H1 (cell line): ENCODE data around the gene POLR3H. TPM values are rescaled to one million over a fixed set of nuclear protein-coding genes. Genes with fewer than 3 reads are reported as not detected.

Experiments
- CTCF ChIA-PET: fragments of 300-600 bp; sonication (Branson Sonifier 250); formaldehyde crosslinking; loops from one replicate; lab custom pipeline; 2021; ENCODE audit not compliant: partially characterized antibody; lab: Charles Lee
- POLR2A ChIA-PET: fragments of 300-600 bp; sonication (Branson Sonifier 250); formaldehyde crosslinking; loops from one replicate; lab custom pipeline; 2021; ENCODE audit warnings: inconsistent platforms; ENCODE audit not compliant: partially characterized antibody; lab: Charles Lee
- DNase-seq, 2 experiments: peaks; one replicate each; pipeline versions ENCODE4 v3.0.0 to v3.0.0-alpha.2; 2010 to 2022; ENCODE audit warnings: low spot score in 2 of 2, low read depth in 1 of 2, mixed read lengths in 1 of 2
- FAIRE-seq: peaks from 2 replicates; lab custom pipeline; 2011; peaks lifted over from hg19 to GRCh38; lab: Jason Lieb, UNC
- H2AFZ ChIP-seq: 2 replicates; pipeline ENCODE4 v1.8.1; 2012; ENCODE audit warnings: low read length, inconsistent platforms
- H2AK5ac ChIP-seq: 2 replicates; pipeline ENCODE4 v1.6.1; 2013; ENCODE audit warnings: low read depth, low read length
- H2BK120ac ChIP-seq: replicated peaks from 2 replicates; pipeline ENCODE3; 2013; ENCODE audit warnings: low read depth, low read length, inconsistent platforms
- H2BK12ac ChIP-seq: 2 replicates; pipeline ENCODE4 v1.6.1; 2013; ENCODE audit warnings: low read depth, low read length
- H2BK15ac ChIP-seq: 2 replicates; pipeline ENCODE4 v1.6.1; 2013; ENCODE audit warnings: low read length
- H2BK20ac ChIP-seq: 2 replicates; pipeline ENCODE4 v1.6.1; 2013; ENCODE audit warnings: low read length
- H2BK5ac ChIP-seq: 2 replicates; pipeline ENCODE4 v1.6.1; 2013; ENCODE audit warnings: low read depth, low read length
- H3K14ac ChIP-seq: 2 replicates; pipeline ENCODE4 v1.6.1; 2013; ENCODE audit warnings: inconsistent platforms; ENCODE audit not compliant: insufficient read length
- H3K18ac ChIP-seq: 2 replicates; pipeline ENCODE4 v1.6.1; 2013; ENCODE audit warnings: low read length; ENCODE audit errors: extremely low read depth
- H3K23ac ChIP-seq: 2 replicates; pipeline ENCODE4 v1.6.1; 2013; ENCODE audit warnings: inconsistent platforms; ENCODE audit not compliant: insufficient read length
- H3K23me2 ChIP-seq: 2 replicates; pipeline ENCODE4 v1.6.1; 2013; ENCODE audit warnings: low read depth, low read length
- H3K27ac ChIP-seq: 2 replicates; pipeline ENCODE4 v1.6.1; 2011; ENCODE audit warnings: low read depth, low read length, inconsistent platforms
- H3K27me3 ChIP-seq, 4 experiments: replicated peaks in 1 of 4; 1 replicate in 1 of 4; 2 replicates in 3 of 4; pipeline versions ENCODE4 v1.6.1 to v1.8.1; 2011 to 2013; ENCODE audit warnings: low read length in 3 of 4, mild to moderate bottlenecking in 3 of 4, inconsistent platforms in 2 of 4, mixed read lengths in 2 of 4, moderate library complexity in 1 of 4; ENCODE audit not compliant: control insufficient read depth in 3 of 4, insufficient read depth in 3 of 4; ENCODE audit errors: extremely low read depth in 1 of 4
- H3K36me3 ChIP-seq, 4 experiments: 2 replicates each; pipeline versions ENCODE4 v1.6.1 to v1.8.1; 2011 to 2013; ENCODE audit warnings: mild to moderate bottlenecking in 4 of 4, low read length in 3 of 4, moderate library complexity in 2 of 4, control low read depth in 1 of 4, inconsistent platforms in 1 of 4; ENCODE audit not compliant: insufficient read depth in 4 of 4, control insufficient read depth in 2 of 4
- H3K4ac ChIP-seq: replicated peaks from 2 replicates; pipeline ENCODE3; 2013; ENCODE audit warnings: low read length, low read depth, mixed read lengths, inconsistent platforms; ENCODE audit not compliant: insufficient read length
- H3K4me1 ChIP-seq, 4 experiments: replicated peaks in 1 of 4; 1 replicate in 1 of 4; 2 replicates in 3 of 4; pipeline versions ENCODE4 v1.6.1 to v1.8.1; 2011 to 2013; ENCODE audit warnings: low read length in 3 of 4, inconsistent platforms in 2 of 4, mixed read lengths in 1 of 4; ENCODE audit not compliant: insufficient read depth in 4 of 4, control insufficient read depth in 3 of 4
- H3K4me2 ChIP-seq, 2 experiments: 2 replicates each; pipeline versions ENCODE4 v1.6.1 to v1.8.1; 2011 to 2013; ENCODE audit warnings: low read depth in 2 of 2, low read length in 2 of 2, control low read depth in 1 of 2, inconsistent platforms in 1 of 2, mild to moderate bottlenecking in 1 of 2; ENCODE audit not compliant: insufficient read depth in 1 of 2
- H3K4me3 ChIP-seq, 4 experiments: fragments of 200-600, 300-600 bp in 1 of 4; sonication (generic), shearing (Covaris generic), sonication (Bioruptor Twin) in 1 of 4; 2 replicates each; pipeline versions ENCODE4 v1.5.1 to v1.8.1; 2011 to 2016; ENCODE audit warnings: low read length in 4 of 4, low read depth in 3 of 4, control low read depth in 2 of 4, inconsistent platforms in 2 of 4, mild to moderate bottlenecking in 2 of 4, mixed read lengths in 1 of 4, moderate library complexity in 1 of 4; ENCODE audit not compliant: insufficient read depth in 2 of 4; ENCODE audit errors: extremely low read depth in 1 of 4
- H3K56ac ChIP-seq: replicated peaks from 2 replicates; pipeline ENCODE3; 2013; ENCODE audit warnings: low read depth, mild to moderate bottlenecking, mixed read lengths, low read length, inconsistent platforms; ENCODE audit not compliant: insufficient read length
- H3K79me1 ChIP-seq: 2 replicates; pipeline ENCODE4 v1.6.1; 2013; ENCODE audit warnings: low read depth, low read length, control low read depth
- H3K79me2 ChIP-seq, 2 experiments: 2 replicates each; pipeline versions ENCODE4 v1.6.1 to v1.8.1; 2012 to 2013; ENCODE audit warnings: low read length in 2 of 2, mild to moderate bottlenecking in 2 of 2, inconsistent platforms in 1 of 2; ENCODE audit not compliant: insufficient read depth in 2 of 2, control insufficient read depth in 1 of 2
- H3K9ac ChIP-seq, 4 experiments: replicated peaks in 1 of 4; 1 replicate in 1 of 4; 2 replicates in 3 of 4; pipeline versions ENCODE4 v1.6.1 to v1.8.1; 2011 to 2013; ENCODE audit warnings: low read depth in 3 of 4, low read length in 3 of 4, control low read depth in 2 of 4, mild to moderate bottlenecking in 2 of 4, moderate library complexity in 2 of 4, inconsistent platforms in 1 of 4; ENCODE audit errors: extremely low read depth in 1 of 4
- H3K9me3 ChIP-seq, 2 experiments: 2 replicates each; pipeline versions ENCODE4 v1.6.1 to v1.8.1; 2012 to 2013; ENCODE audit warnings: mild to moderate bottlenecking in 2 of 2, moderate library complexity in 2 of 2, control low read depth in 1 of 2, inconsistent platforms in 1 of 2, low read depth in 1 of 2, low read length in 1 of 2, mixed read lengths in 1 of 2; ENCODE audit not compliant: insufficient read depth in 2 of 2
- H4K20me1 ChIP-seq, 2 experiments: replicated peaks in 1 of 2; 2 replicates each; pipeline versions ENCODE3 to v1.8.1; 2011 to 2013; ENCODE audit warnings: inconsistent platforms in 2 of 2, low read length in 2 of 2, mild to moderate bottlenecking in 1 of 2; ENCODE audit not compliant: insufficient read depth in 2 of 2, control insufficient read depth in 1 of 2
- H4K5ac ChIP-seq: 2 replicates; pipeline ENCODE4 v1.6.1; 2013; ENCODE audit warnings: low read length, low read depth, mixed read lengths, inconsistent platforms; ENCODE audit not compliant: insufficient read length
- H4K8ac ChIP-seq: 2 replicates; pipeline ENCODE4 v1.8.0; 2013; ENCODE audit warnings: mild to moderate bottlenecking, moderate library complexity, low read length, inconsistent platforms; ENCODE audit not compliant: insufficient read depth; ENCODE audit errors: extremely low read depth
- H4K91ac ChIP-seq: replicated peaks from 2 replicates; pipeline ENCODE3; 2013; ENCODE audit warnings: low read length, mixed read lengths, inconsistent platforms; ENCODE audit not compliant: insufficient read length
- CREB1 ChIP-seq: IDR thresholded peaks from 2 replicates; pipeline ENCODE4 v1.6.1; 2012; ENCODE audit warnings: inconsistent platforms
- MAFK ChIP-seq: IDR thresholded peaks from 2 replicates; pipeline ENCODE4 v1.6.1; 2012; ENCODE audit warnings: low read depth, mild to moderate bottlenecking, improper control_type of control experiment, low read length
- NANOG ChIP-seq: IDR thresholded peaks from 2 replicates; pipeline ENCODE4 v1.6.1; 2011; ENCODE audit warnings: low read length, low read depth, mild to moderate bottlenecking, inconsistent platforms; ENCODE audit not compliant: insufficient read depth, poor library complexity, severe bottlenecking
- POLR2A ChIP-seq, 2 experiments: IDR thresholded peaks; 1 replicate in 1 of 2; 2 replicates in 1 of 2; pipeline ENCODE4 v1.6.1; 2011; ENCODE audit warnings: low read depth in 2 of 2, low read length in 2 of 2, mild to moderate bottlenecking in 2 of 2; ENCODE audit errors: control extremely low read depth in 1 of 2
- POLR2AphosphoS5 ChIP-seq: IDR thresholded peaks from 2 replicates; pipeline ENCODE4 v1.6.1; 2011; ENCODE audit warnings: low read depth, low read length
- TAF7 ChIP-seq: optimal IDR thresholded peaks from 2 replicates; pipeline ENCODE3; 2011; ENCODE audit warnings: low read depth, mild to moderate bottlenecking, inconsistent platforms, low read length, moderate library complexity, borderline replicate concordance
- WGBS, 2 experiments: shearing (Covaris generic) in 1 of 2; methylation state at CpG; one replicate each; pipeline versions ENCODE4 v1.1.6 to v1.1.7; 2013 to 2015; ENCODE audit warnings: low lambda C conversion rate in 2 of 2, mixed read lengths in 2 of 2, inconsistent platforms in 1 of 2, low coverage in 1 of 2, missing lambda C conversion rate in 1 of 2; ENCODE audit not compliant: insufficient replicate concordance in 2 of 2, insufficient coverage in 1 of 2, insufficient read length in 1 of 2; ENCODE audit errors: extremely low coverage in 1 of 2, missing lambda C conversion rate in 1 of 2; 5-methylcytosine and 5-hydroxymethylcytosine counted together
- polyA plus RNA-seq, 7 experiments: library from polyadenylated mRNA; depleted of rRNA in 3 of 7; stranded (reverse) in 5 of 7; unstranded in 2 of 7; fragments of >200 nt in 5 of 7; fragments of 200-250 nt in 2 of 7; gene quantifications; 1 replicate in 5 of 7; 2 replicates in 1 of 7; 4 replicates in 1 of 7; pipeline versions ENCODE4 v1.2.1 to v1.2.3, GENCODE V29; 2011 to 2013; ENCODE audit warnings: missing spikeins in 2 of 7, mixed read lengths in 2 of 7
- total RNA-seq: library from RNA; stranded (reverse); fragmentation: NEBNext Ultra II Directional; extraction: Animal tissue kit (Norgen Biotek cat#: 25700); gene quantifications from 2 replicates; pipeline ENCODE4 v1.2.1, GENCODE V29; 2021

Gene POLR3H
- total and polyA plus RNA-seq, 2 of the 8 experiments (the other 6 are each of a cell fraction or from before 2014, with no cell fraction given), result 29.7 to 39.2 TPM

DNA sequence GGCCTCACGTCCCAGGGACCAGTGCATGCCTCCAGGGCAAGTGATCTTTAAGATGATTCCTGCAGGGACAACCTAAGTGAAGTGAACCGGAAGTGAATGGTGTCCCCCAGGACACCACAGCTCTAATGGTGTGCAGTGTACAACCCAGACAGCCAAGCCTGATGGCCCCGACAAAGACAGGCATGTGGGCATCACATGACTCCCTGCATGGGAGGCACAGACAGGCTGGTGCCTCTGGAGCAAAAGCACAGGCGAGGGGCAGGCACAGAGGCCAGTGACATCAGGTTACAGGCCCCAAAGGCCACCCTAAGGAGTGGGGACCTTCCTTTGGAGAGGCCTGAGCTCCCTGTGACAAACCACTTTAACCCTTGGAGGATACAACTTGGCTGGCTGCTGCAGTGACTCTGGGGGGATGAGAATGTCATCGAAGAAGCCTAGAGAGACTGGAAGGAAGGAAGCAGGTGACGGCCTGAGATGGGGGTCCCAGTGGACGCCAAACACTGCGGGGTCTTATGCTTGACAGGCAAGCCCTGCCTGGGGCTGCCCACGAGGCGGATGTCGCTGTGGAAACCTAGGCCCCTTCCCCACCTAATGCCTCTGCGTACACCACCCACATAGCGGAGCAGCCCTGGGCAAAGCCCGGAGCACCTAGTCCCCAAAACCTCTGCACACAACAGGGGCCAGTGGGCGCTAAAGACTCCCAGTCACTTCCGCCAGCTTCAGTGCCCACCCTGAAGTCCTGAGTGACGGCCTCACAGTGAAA, 12.4 kb downstream of the POLR3H start:
- H3K18ac ChIP-seq, result no peak overlapping the region
- H2BK15ac ChIP-seq, result no peak overlapping the region
- TF ChIP-seq NANOG, result no peak
- no peak for TF ChIP-seq POLR2A (IDR thresholded peaks at IDR 0.05; ENCODE audit: control extremely low read depth in 1 of 2, low read depth in 2 of 2, low read length in 2 of 2)
- TF ChIP-seq POLR2AphosphoS5, result no peak
- TF ChIP-seq CREB1, result no peak
- no peak for TF ChIP-seq MAFK
- TF ChIP-seq TAF7, result no peak
- no peak overlapping the region for H4K5ac ChIP-seq
- H3K4me1 ChIP-seq, result peaks cover 0 to 7% (median 3%) of the 10 kb centered on the region in 4 experiments; a peak in 4 of 7 replicates
- no peaks in the 10 kb centered on the region for H3K23me2 ChIP-seq
- H3K56ac ChIP-seq, result no peak overlapping the region
- H2BK120ac ChIP-seq, result no peak overlapping the region
- 0 out of 2 replicates have a peak, but pooled peaks cover 2% of the 10 kb centered on the region for H3K79me1 ChIP-seq
- no peak overlapping the region for H3K14ac ChIP-seq
- H3K36me3 ChIP-seq, result peaks cover 22 to 43% (median 33%) of the 10 kb centered on the region in 4 experiments
- no peak overlapping the region for H3K23ac ChIP-seq
- 0 out of 2 replicates have a peak overlapping the region, but pooled peaks have one; percentile 26 for H3K27ac ChIP-seq
- no peak overlapping the region for H3K4me2 ChIP-seq
- POLR2A ChIA-PET, result interaction anchor here (1.0 to 1.9 kb wide), 4 partner anchors 9 to 128 kb away, joined by 3 to 15 read pairs (median 5); partner anchors contain the start of gene POLR3H
- CTCF ChIA-PET, result interaction anchor here (0.5 to 2.3 kb wide), 17 partner anchors 9 to 241 kb away, joined by 3 to 19 read pairs (median 5); partner anchors contain the start of gene POLR3H
- H4K91ac ChIP-seq, result no peak overlapping the region
- H3K27me3 ChIP-seq, result no peaks in the 10 kb centered on the region
- no peaks in the 10 kb centered on the region; a peak in 1 of 4 replicates for H3K79me2 ChIP-seq
- no peak overlapping the region for H2BK5ac ChIP-seq
- WGBS, 2 experiments, result 95% methylated on average over 17 of the region's 17 CpGs; no CpG with 5 or more reads in 1 of the 2 experiments
- peaks cover 11 to 32% of the 10 kb centered on the region in 2 experiments for H4K20me1 ChIP-seq
- H3K4ac ChIP-seq, result no peak overlapping the region
- H3K9me3 ChIP-seq, result no peaks in the 10 kb centered on the region
- no peak overlapping the region for H4K8ac ChIP-seq
- peak overlapping the region in 2 of 4 experiments; percentile 20 to 23; a peak in 3 of 7 replicates for H3K9ac ChIP-seq
- H3K4me3 ChIP-seq, result no peak overlapping the region
- FAIRE-seq (no peak), DNase-seq (no peak)
- no peak overlapping the region for H2AK5ac ChIP-seq
- H2BK20ac ChIP-seq, result no peak overlapping the region
- no peak overlapping the region for H2AFZ ChIP-seq
- no peak overlapping the region for H2BK12ac ChIP-seq
